ENCODE measurements around the gene ZAR1L. TPM values are rescaled to one million over a fixed set of nuclear protein-coding genes. Genes with fewer than 3 reads are reported as not detected.

Gene ZAR1L
- polyA plus RNA-seq, 1 donor from 2014 or later: not detected

GRCh38 chr13:32320528-32320927, 5.4 kb upstream of the ZAR1L start:
- TF ChIP-seq RAD21 (conservative IDR thresholded peaks at IDR 0.05) (no peak), MXI1 (conservative IDR thresholded peaks at IDR 0.05; ENCODE audit: poor library complexity, severe bottlenecking) (no peak), EZH2 (IDR thresholded peaks at IDR 0.05; ENCODE audit: borderline replicate concordance, insufficient read depth, low read length, poor library complexity, severe bottlenecking) (no peak), POLR2AphosphoS5 (IDR thresholded peaks at IDR 0.05) (no peak), SMC3 (conservative IDR thresholded peaks at IDR 0.05; ENCODE audit: poor library complexity) (no peak), REST (IDR thresholded peaks at IDR 0.05; ENCODE audit: borderline replicate concordance) (no peak), EP300 (conservative IDR thresholded peaks at IDR 0.05; ENCODE audit: poor library complexity, severe bottlenecking) (no peak), TAF1 (IDR thresholded peaks at IDR 0.05; ENCODE audit: low read depth) (no peak), CTCF (IDR thresholded peaks at IDR 0.05; ENCODE audit: poor library complexity, severe bottlenecking) (no peak)
- no peaks in the 10 kb centered on the region for H3K9me3 ChIP-seq (ENCODE audit: low read length)
- H3K27ac ChIP-seq (ENCODE audit: low read length): no peak overlapping the region
- no peaks in the 10 kb centered on the region for H3K79me2 ChIP-seq (replicated peaks; ENCODE audit: insufficient read depth, low read length)
- H3K9me2 ChIP-seq (ENCODE audit: insufficient read depth, low read length): no peaks in the 10 kb centered on the region
- no peak overlapping the region for H3K4me2 ChIP-seq (ENCODE audit: low read length)
- no peaks in the 10 kb centered on the region for H3K36me3 ChIP-seq (ENCODE audit: insufficient read depth, low read length)
- no peaks in the 10 kb centered on the region for H3K27me3 ChIP-seq (ENCODE audit: insufficient read depth, low read depth, low read length)
- H4K20me1 ChIP-seq (ENCODE audit: insufficient read depth): no peaks in the 10 kb centered on the region
- no peak overlapping the region for H3K9ac ChIP-seq (ENCODE audit: low read length)
- H2AFZ ChIP-seq (ENCODE audit: low read depth, low read length): no peak overlapping the region
- no peak overlapping the region for H3K4me3 ChIP-seq (ENCODE audit: low read length)
- H3F3A ChIP-seq (ENCODE audit: insufficient read depth, low read length, poor library complexity, severe bottlenecking): no peaks in the 10 kb centered on the region

- H3K4me3 ChIP-seq (ENCODE audit: low read length): no peak overlapping the region
- TF ChIP-seq EZH2 (IDR thresholded peaks at IDR 0.05; ENCODE audit: borderline replicate concordance, insufficient read depth, low read length, poor library complexity, severe bottlenecking) (no peak), RAD21 (conservative IDR thresholded peaks at IDR 0.05) (no peak), TAF1 (IDR thresholded peaks at IDR 0.05; ENCODE audit: low read depth) (no peak), CTCF (IDR thresholded peaks at IDR 0.05; ENCODE audit: poor library complexity, severe bottlenecking) (no peak), EP300 (conservative IDR thresholded peaks at IDR 0.05; ENCODE audit: poor library complexity, severe bottlenecking) (no peak), POLR2AphosphoS5 (IDR thresholded peaks at IDR 0.05) (no peak)
- no peaks in the 10 kb centered on the region for H3F3A ChIP-seq (ENCODE audit: insufficient read depth, low read length, poor library complexity, severe bottlenecking)
- H3K79me2 ChIP-seq (replicated peaks; ENCODE audit: insufficient read depth, low read length): no peaks in the 10 kb centered on the region
- no peak overlapping the region for H2AFZ ChIP-seq (ENCODE audit: low read depth, low read length)
- H3K9ac ChIP-seq (ENCODE audit: low read length): no peak overlapping the region
- no peaks in the 10 kb centered on the region for H3K9me3 ChIP-seq (ENCODE audit: low read length)
- no peaks in the 10 kb centered on the region for H3K36me3 ChIP-seq (ENCODE audit: insufficient read depth, low read length)
- H3K27ac ChIP-seq (ENCODE audit: low read length): no peak overlapping the region
- no peaks in the 10 kb centered on the region for H4K20me1 ChIP-seq (ENCODE audit: insufficient read depth)
- H3K9me2 ChIP-seq (ENCODE audit: insufficient read depth, low read length): no peaks in the 10 kb centered on the region
- no peaks in the 10 kb centered on the region for H3K27me3 ChIP-seq (ENCODE audit: insufficient read depth, low read depth, low read length)
- no peak overlapping the region for H3K4me2 ChIP-seq (ENCODE audit: low read length)
Measured at GRCh38 chr13:32317716-32318465, 2.7 kb upstream of the ZAR1L start.

Data from neural cell (in vitro differentiated cells).